Hepatocyte (in vitro differentiated cells): Measurements from ENCODE around the gene SLC12A8. TPM values are rescaled to one million over a fixed set of nuclear protein-coding genes. Genes with fewer than 3 reads are reported as not detected.

Experiments
- DNase-seq: peaks from one replicate; pipeline ENCODE4 v3.0.0-alpha.2; 2016; ENCODE audit warnings: low spot score
- H2AFZ ChIP-seq: fragments of 200-600 bp; sonication (generic); 2 replicates; pipeline ENCODE4 v1.6.0; 2016; ENCODE audit warnings: antibody characterized with exemption, mild to moderate bottlenecking
- H3K27ac ChIP-seq: fragments of 200-600 bp; sonication (generic); 2 replicates; pipeline ENCODE4 v1.5.1; 2016; ENCODE audit warnings: mild to moderate bottlenecking
- H3K27me3 ChIP-seq: fragments of 200-600 bp; sonication (generic); 2 replicates; pipeline ENCODE4 v1.6.1; 2016
- H3K36me3 ChIP-seq: fragments of 200-600 bp; sonication (generic); replicated peaks from 2 replicates; pipeline ENCODE4 v1.5.1; 2016; ENCODE audit warnings: low read depth; ENCODE audit not compliant: insufficient read depth
- H3K4me1 ChIP-seq: fragments of 200-600 bp; sonication (generic); 2 replicates; pipeline ENCODE4 v1.5.1; 2016; ENCODE audit warnings: mild to moderate bottlenecking, moderate library complexity; ENCODE audit not compliant: insufficient read depth
- H3K4me2 ChIP-seq: fragments of 200-600 bp; sonication (generic); 2 replicates; pipeline ENCODE4 v1.6.0; 2016
- H3K4me3 ChIP-seq: fragments of 200-600 bp; sonication (generic); 2 replicates; pipeline ENCODE4 v1.5.1; 2016; ENCODE audit warnings: mild to moderate bottlenecking
- H3K79me2 ChIP-seq: fragments of 200-600 bp; sonication (generic); 2 replicates; pipeline ENCODE4 v1.6.0; 2017; ENCODE audit warnings: mild to moderate bottlenecking
- H3K9me2 ChIP-seq: fragments of 200-600 bp; sonication (generic); replicated peaks from 2 replicates; pipeline ENCODE4 v1.6.0; 2017; ENCODE audit warnings: mild to moderate bottlenecking; ENCODE audit not compliant: insufficient read depth
- H3K9me3 ChIP-seq: fragments of 200-600 bp; sonication (generic); 2 replicates; pipeline ENCODE4 v1.5.1; 2016; ENCODE audit warnings: low read depth, mild to moderate bottlenecking
- H4K20me1 ChIP-seq: fragments of 200-600 bp; sonication (generic); 2 replicates; pipeline ENCODE4 v1.6.0; 2016; ENCODE audit warnings: mild to moderate bottlenecking; ENCODE audit not compliant: insufficient read depth, poor library complexity, severe bottlenecking
- EZH2 ChIP-seq: fragments of 200-600 bp; sonication (generic); IDR thresholded peaks from 2 replicates; pipeline ENCODE4 v1.6.1; 2016; ENCODE audit warnings: antibody characterized with exemption, mild to moderate bottlenecking, borderline replicate concordance
- EZH2phosphoT487 ChIP-seq: fragments of 200-600 bp; sonication (generic); IDR thresholded peaks from one replicate; pipeline ENCODE4 v1.6.1; 2018; ENCODE audit warnings: antibody characterized with exemption, mild to moderate bottlenecking, low read depth, moderate library complexity; ENCODE audit not compliant: unreplicated experiment, severe bottlenecking
- WGBS: methylation state at CpG from one replicate; pipeline ENCODE4 v1.1.6; 2016; ENCODE audit warnings: low lambda C conversion rate; ENCODE audit errors: missing lambda C conversion rate; 5-methylcytosine and 5-hydroxymethylcytosine counted together
- polyA plus RNA-seq: library from polyadenylated mRNA; unstranded; fragments of >200 nt; fragmentation: Nextera tagmentation; extraction: Ambion mirVana; gene quantifications from 2 replicates; pipeline ENCODE4 v1.2.1, GENCODE V29; 2016
- total RNA-seq: library from RNA; depleted of rRNA; stranded (reverse); fragments of >200 nt; gene quantifications from 2 replicates; pipeline ENCODE4 v1.2.3, GENCODE V29; 2014
- TF ChIP-seq, protein P1 (sequence below): fragments of 200-600 bp; sonication (generic); IDR thresholded peaks from 2 replicates; pipeline ENCODE4 v1.5.1; 2016; ENCODE audit warnings: antibody characterized with exemption, mild to moderate bottlenecking; ENCODE audit not compliant: poor library complexity

Gene SLC12A8
- total and polyA plus RNA-seq, 2 experiments from 2014 or later, result 18.9 to 20.0 TPM

DNA sequence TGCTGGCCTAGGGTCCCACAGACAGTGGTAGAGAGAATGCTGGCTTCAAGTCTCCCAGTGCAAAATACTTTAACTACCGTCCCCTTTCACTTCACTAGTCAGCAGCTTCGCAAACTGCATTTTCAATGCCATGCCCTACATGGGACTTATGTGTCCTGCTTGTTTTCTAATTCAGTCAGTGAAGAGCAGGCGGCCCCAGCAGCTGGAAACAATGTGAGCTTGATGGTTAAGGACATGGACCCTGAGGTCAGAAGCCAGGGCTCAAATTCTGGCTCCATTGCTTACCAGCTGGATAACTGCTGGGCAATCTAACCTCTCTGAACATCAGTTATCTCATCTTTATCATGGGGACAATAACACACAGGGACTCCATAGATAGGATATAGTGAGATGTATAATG, 58.4 kb downstream of the SLC12A8 start:
- Histone ChIP-seq H3K9me3 (no peaks in the 10 kb centered on the region), H3K27ac (no peak overlapping the region), H3K4me1 (no peaks in the 10 kb centered on the region), H3K4me3 (no peak overlapping the region), H3K27me3 (no peaks in the 10 kb centered on the region), H3K79me2 (no peaks in the 10 kb centered on the region), H2AFZ (no peak overlapping the region), H3K4me2 (no peak overlapping the region), H4K20me1 (no peaks in the 10 kb centered on the region), H3K9me2 (no peaks in the 10 kb centered on the region), H3K36me3 (no peaks in the 10 kb centered on the region)
- TF ChIP-seq EZH2 (no peak), EZH2phosphoT487 (no peak)
- no peak for DNase-seq
- 95% methylated on average over 3 of the region's 3 CpGs for WGBS

DNA sequence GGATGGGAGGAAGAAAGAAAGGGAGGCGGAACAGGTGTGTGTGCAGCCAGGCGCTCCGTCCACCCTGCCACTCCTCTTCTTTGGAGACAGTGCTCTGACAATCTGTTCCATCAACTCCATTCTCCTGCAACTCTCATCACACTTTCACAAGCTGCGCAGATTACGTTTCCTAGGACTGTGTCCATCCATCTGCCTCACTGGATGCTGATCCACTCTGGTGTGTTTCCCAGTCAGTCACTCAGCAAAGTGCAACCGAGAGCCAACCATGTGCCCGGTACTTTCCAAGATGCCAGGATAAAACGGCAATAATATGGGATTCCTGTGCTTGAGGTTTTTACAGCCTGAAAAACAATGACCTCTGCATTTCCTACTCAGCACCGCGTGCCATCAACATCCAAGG, 59.6 kb downstream of the SLC12A8 start:
- no peaks in the 10 kb centered on the region for H4K20me1 ChIP-seq
- 96% methylated on average over 9 of the region's 10 CpGs for WGBS
- no peaks in the 10 kb centered on the region for H3K9me2 ChIP-seq
- H3K4me3 ChIP-seq, result no peak overlapping the region
- no peaks in the 10 kb centered on the region for H3K4me1 ChIP-seq
- no peaks in the 10 kb centered on the region for H3K9me3 ChIP-seq
- H3K4me2 ChIP-seq, result no peak overlapping the region
- no peaks in the 10 kb centered on the region for H3K79me2 ChIP-seq
- no peaks in the 10 kb centered on the region for H3K36me3 ChIP-seq
- TF ChIP-seq EZH2phosphoT487 (no peak), EZH2 (no peak)
- TF ChIP-seq, protein P1, sequence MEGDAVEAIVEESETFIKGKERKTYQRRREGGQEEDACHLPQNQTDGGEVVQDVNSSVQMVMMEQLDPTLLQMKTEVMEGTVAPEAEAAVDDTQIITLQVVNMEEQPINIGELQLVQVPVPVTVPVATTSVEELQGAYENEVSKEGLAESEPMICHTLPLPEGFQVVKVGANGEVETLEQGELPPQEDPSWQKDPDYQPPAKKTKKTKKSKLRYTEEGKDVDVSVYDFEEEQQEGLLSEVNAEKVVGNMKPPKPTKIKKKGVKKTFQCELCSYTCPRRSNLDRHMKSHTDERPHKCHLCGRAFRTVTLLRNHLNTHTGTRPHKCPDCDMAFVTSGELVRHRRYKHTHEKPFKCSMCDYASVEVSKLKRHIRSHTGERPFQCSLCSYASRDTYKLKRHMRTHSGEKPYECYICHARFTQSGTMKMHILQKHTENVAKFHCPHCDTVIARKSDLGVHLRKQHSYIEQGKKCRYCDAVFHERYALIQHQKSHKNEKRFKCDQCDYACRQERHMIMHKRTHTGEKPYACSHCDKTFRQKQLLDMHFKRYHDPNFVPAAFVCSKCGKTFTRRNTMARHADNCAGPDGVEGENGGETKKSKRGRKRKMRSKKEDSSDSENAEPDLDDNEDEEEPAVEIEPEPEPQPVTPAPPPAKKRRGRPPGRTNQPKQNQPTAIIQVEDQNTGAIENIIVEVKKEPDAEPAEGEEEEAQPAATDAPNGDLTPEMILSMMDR, result no peak
- H3K27me3 ChIP-seq, result no peaks in the 10 kb centered on the region
- no peak for DNase-seq
- H3K27ac ChIP-seq, result no peak overlapping the region
- no peak overlapping the region for H2AFZ ChIP-seq

DNA sequence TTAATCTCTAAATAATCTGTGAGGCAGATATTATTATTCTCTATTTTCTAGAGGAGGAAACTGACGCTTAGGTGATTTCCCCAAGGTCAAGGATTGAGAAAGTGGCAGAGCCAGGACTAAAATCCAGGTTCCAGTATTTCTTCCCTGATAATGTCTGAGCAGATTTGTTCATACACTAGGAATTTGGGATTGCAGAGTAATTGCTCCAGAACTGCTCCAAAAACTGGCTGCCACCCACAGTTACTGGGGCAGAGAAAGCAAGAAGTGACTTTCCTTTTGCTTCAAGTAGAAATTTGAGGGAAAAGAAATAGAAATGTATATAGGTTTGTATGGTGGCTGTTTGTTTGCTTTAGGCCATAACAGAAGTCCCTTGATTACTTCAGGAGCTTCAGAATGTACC, 60.6 kb downstream of the SLC12A8 start:
- TF ChIP-seq, protein P1, result no peak
- TF ChIP-seq EZH2phosphoT487, result no peak
- TF ChIP-seq EZH2, result no peak
- Histone ChIP-seq H3K79me2 (no peaks in the 10 kb centered on the region), H3K27me3 (no peaks in the 10 kb centered on the region), H3K9me2 (no peaks in the 10 kb centered on the region), H3K4me1 (no peaks in the 10 kb centered on the region), H3K4me3 (no peak overlapping the region), H3K9me3 (no peaks in the 10 kb centered on the region), H2AFZ (no peak overlapping the region), H4K20me1 (no peaks in the 10 kb centered on the region), H3K27ac (no peak overlapping the region), H3K4me2 (no peak overlapping the region), H3K36me3 (no peaks in the 10 kb centered on the region)
- DNase-seq, result no peak
- 89% methylated on average over 1 of the region's 1 CpG for WGBS

DNA sequence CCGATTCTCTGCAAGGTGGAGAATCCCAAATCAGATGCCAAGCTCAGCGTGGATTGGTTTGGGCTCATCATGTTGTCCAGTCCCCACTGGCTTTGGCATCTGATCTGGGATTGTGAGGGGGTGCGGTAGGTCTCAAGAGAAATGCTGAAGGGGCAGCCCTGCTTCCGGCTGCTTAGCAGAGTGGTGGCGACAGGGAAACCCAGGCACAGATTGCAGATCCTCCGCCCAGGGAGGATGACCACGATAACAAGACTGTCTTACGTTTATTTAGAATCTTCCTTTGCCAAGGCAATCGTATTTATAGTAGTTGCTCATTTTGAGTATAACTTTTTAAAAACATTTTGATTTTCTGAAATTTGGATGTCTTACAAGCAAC, 61.1 kb downstream of the SLC12A8 start:
- Histone ChIP-seq H3K27me3 (no peaks in the 10 kb centered on the region), H3K27ac (no peak overlapping the region), H3K9me3 (no peaks in the 10 kb centered on the region), H3K4me2 (no peak overlapping the region), H3K4me1 (no peaks in the 10 kb centered on the region), H2AFZ (no peak overlapping the region), H3K4me3 (no peak overlapping the region), H3K36me3 (no peaks in the 10 kb centered on the region), H3K9me2 (no peaks in the 10 kb centered on the region), H4K20me1 (no peaks in the 10 kb centered on the region), H3K79me2 (no peaks in the 10 kb centered on the region)
- WGBS, result 90% methylated on average over 9 of the region's 9 CpGs
- TF ChIP-seq, protein P1, result no peak
- no peak for TF ChIP-seq EZH2
- no peak for TF ChIP-seq EZH2phosphoT487
- DNase-seq, result no peak
